Smooth muscle cell of the brain vasculature (primary cell): ENCODE data around the gene STK11.
"Not testable (repeated sequence)": the region's sequence is repeated elsewhere in the genome, so short reads cannot be mapped to it uniquely, and the experiment has no call there.

Experiments used
- DNase-seq: peaks from one replicate; pipeline ENCODE4 v3.0.0-alpha.2; 2012; ENCODE audit warnings: low read depth, low spot score

STK11 gene

GRCh38 chr19:1208830-1209229 lies 3.3 kb downstream of the STK11 start:
- not testable (repeated sequence) for DNase-seq

- DNase-seq = no peak
Measured at GRCh38 chr19:1210227-1210538, 4.6 kb downstream of the STK11 start.

GRCh38 chr19:1211494-1212234 lies 6.1 kb downstream of the STK11 start:
- no peak for DNase-seq

GRCh38 chr19:1213391-1214286 lies 8.1 kb downstream of the STK11 start:
- no peak for DNase-seq

- DNase-seq = no peak
Measured at GRCh38 chr19:1214299-1214861, 8.8 kb downstream of the STK11 start.

GRCh38 chr19:1214862-1215731 lies 9.5 kb downstream of the STK11 start:
- no peak for DNase-seq

GRCh38 chr19:1216756-1217155 lies 11.2 kb downstream of the STK11 start:
- DNase-seq = no peak

GRCh38 chr19:1217366-1217765 lies 11.8 kb downstream of the STK11 start:
- no peak for DNase-seq

GRCh38 chr19:1218751-1219567 lies 13.4 kb downstream of the STK11 start:
- DNase-seq = no peak

- no peak for DNase-seq
Measured at GRCh38 chr19:1219786-1220476, 14.4 kb downstream of the STK11 start.

GRCh38 chr19:1220477-1220930 lies 14.9 kb downstream of the STK11 start:
- DNase-seq = no peak

- DNase-seq = no peak
Measured at GRCh38 chr19:1220976-1221903, 15.7 kb downstream of the STK11 start.

GRCh38 chr19:1221904-1222255 lies 16.3 kb downstream of the STK11 start:
- DNase-seq = no peak

- DNase-seq = no peak
Measured at GRCh38 chr19:1222394-1222793, 16.8 kb downstream of the STK11 start.

- DNase-seq = no peak
Measured at GRCh38 chr19:1223018-1223855, 17.7 kb downstream of the STK11 start.

- DNase-seq = no peak
Measured at GRCh38 chr19:1224047-1224825, 18.7 kb downstream of the STK11 start.

GRCh38 chr19:1224847-1225246 lies 19.3 kb downstream of the STK11 start:
- no peak for DNase-seq
